Stimulated activated CD4-positive, alpha-beta T cell treated with anti-CD3 and anti-CD28 coated beads, Interleukin-4, amount 100 ng/mL, for 24 hours (primary cell): ENCODE data around the gene SRSF7.
A peak's percentile ranks its signal among the peaks of the same experiment; 100 is the strongest.
"Not testable (repeated sequence)": the region's sequence is repeated elsewhere in the genome, so short reads cannot be mapped to it uniquely, and the experiment has no call there.

ENCODE experiments used
- DNase-seq: peaks from one replicate; pipeline ENCODE4 v3.0.0-alpha.2; 2020

SRSF7 gene

GRCh38 chr2:38728694-38729093 lies 22.5 kb downstream of the SRSF7 start:
- DNase-seq, result no peak

- no peak for DNase-seq
Observed at GRCh38 chr2:38727661-38728060, 23.5 kb downstream of the SRSF7 start.

- DNase-seq, result peak; percentile 41
Observed at GRCh38 chr2:38723173-38723572, 28.0 kb downstream of the SRSF7 start.

- DNase-seq, result peak; percentile 79
Observed at GRCh38 chr2:38722271-38723061, 28.7 kb downstream of the SRSF7 start.

DNA sequence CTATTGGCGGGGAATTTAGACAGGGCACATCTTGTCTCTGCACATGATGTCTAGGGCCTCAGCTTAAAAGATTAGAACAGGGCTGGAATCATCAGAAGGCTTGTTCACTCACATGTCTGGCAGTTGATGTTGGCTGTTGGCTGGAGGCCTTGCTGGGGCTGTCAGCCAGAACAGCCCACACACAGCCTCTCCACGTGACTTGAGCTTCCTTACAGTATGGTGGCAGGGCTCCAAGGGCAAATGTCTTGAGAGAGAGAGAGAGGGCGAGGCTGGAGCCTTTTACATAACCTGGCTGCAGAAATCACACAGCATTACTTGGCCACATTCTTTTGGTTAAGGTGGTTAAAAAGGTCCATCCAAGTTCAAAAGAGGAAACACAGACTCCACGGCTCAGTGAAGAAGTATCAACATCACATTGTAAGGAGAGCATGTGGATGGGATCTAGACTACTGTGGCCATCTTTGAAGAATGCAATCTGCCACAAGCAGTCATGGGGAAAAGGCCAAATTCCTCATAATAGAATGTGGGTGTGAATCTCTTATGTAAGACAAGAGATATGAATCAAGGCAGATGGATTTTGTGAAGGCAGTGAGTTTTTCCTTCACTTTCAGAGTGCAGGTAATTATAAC lies 30.4 kb downstream of the SRSF7 start:
- DNase-seq, result no peak

DNA sequence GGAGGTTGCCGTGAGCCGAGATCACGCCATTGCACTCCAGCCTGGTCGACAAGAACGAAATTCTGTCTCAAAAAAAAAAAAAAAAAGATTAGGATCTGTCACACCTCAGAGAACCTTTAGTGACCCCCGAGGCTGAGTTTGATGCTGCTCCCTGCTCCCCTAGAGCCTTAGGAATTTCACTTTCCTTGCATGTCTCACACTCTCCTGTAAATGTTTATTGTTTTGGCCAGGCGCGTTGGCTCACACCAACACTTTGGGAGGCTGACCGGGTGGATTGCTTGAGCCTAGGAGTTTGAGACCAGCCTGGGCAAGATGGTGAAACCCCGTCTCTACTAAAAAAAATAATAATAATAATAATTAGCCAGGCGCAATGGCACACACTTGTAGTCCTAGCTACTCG lies 31.5 kb downstream of the SRSF7 start:
- no peak for DNase-seq

DNA sequence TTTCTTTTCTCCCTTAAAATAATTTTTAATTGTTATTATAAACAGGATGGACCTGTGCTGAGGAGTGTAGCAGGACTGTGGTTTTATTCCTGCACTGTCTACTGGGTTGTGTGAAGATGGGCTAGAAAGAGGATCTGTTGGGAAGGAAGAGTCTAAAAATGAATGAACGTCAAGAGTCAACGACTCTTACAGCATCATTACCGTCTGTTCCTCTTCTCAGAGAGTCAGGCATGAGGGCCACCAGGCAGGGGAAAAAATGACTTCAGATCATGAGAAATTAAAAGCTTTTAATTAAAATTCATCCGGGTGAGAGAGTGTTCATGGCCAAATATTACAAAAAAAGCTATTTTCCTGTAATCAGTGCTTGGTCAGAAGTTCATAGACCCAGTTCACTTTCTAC lies 32.6 kb downstream of the SRSF7 start:
- no peak for DNase-seq

GRCh38 chr2:38716185-38716584 lies 35.0 kb downstream of the SRSF7 start:
- DNase-seq, result no peak

DNA sequence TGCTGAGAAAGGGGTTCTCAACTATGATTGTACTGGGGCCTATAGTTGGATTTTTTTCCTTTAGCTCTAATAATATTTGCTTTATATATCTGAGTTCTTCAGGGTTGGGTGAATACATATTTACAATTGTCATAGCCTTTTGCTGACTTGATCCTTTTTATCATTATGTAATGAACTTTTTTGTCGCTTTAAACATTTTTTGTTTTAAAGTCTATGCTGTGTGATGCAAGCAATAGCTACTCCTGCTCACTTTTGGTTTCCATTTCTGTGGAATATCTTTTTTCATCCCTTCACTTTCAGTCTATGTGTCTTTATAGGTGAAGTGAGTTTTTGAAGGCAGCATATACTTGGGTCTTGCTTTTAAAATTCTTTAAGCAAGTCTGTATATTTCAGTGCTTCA lies 36.2 kb downstream of the SRSF7 start:
- not testable (repeated sequence) for DNase-seq

DNA sequence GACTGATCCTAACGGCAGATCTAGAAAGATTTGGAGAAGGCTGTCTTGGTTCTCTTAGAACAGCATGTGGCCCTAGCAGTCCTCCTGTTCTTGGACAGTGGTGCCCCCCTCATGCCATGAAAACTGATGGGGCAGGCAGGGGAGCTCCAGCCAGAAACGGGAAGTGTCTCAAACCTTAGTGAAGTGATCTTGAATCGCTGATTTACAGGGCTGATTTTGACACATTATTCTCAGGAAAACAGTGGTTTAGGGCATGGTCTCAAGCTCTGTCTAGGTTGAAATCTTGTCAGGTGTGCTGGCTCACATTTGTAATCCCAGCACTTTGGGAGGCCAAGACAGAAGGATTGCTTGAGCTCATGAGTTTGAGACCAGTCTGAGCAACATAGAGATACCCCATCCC lies 37.8 kb downstream of the SRSF7 start:
- DNase-seq, result no peak

DNA sequence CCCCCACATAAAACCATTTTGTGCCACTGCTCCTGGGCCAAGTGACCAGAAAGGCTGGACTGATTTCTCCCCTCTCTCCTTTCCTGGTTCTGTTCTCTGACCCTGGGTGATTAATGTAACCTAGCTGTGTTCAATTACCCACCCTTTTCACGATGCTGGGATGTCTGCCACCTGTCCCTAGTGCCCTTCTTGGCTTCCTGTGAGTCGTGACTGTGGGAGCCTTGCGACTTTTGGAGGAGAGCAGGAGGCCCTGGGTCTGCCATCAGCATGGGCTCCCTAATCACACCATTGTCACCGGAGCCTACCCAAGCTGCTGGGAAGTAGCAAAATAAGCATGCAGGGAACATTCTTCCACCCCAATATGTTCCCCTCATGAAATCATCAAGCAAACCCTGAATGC lies 38.3 kb downstream of the SRSF7 start:
- no peak for DNase-seq

GRCh38 chr2:38712413-38712812 lies 38.7 kb downstream of the SRSF7 start:
- no peak for DNase-seq

- no peak for DNase-seq
Observed at GRCh38 chr2:38711558-38711957, 39.6 kb downstream of the SRSF7 start.

- DNase-seq, result peak; percentile 60
Observed at GRCh38 chr2:38709567-38710194, 41.5 kb downstream of the SRSF7 start.

DNA sequence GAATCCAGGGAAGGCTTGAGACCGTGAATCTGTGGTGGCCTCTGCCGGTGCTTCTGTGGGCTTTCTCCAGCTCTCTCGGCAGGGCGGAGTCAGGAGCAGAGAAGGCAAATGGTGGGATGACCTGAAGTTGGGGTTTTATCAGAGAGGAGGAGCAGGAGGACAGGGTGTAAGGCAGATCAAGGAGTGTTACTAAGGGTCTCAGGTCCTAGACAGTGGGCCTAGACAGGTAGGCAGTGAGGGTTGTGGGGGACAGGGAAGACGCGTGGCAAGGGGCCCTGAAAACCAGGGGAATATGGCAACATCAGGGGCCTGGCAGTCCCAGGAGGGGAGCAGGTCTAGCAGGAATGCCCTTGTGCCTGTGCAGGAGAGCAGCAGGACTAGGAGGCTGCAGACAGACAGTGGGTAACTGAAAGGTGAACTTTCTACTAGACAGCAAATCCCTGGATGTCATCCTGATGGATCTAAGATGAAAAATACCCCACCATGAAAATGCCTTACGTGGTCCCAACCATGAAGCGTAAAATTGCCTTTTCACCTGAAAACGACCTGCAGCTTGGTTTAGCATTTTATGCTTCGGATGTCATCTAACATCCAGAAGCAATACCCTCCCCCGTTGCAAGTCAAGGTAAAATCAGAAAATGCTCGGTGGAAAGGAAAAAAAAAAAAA lies 42.1 kb downstream of the SRSF7 start:
- no peak for DNase-seq

DNA sequence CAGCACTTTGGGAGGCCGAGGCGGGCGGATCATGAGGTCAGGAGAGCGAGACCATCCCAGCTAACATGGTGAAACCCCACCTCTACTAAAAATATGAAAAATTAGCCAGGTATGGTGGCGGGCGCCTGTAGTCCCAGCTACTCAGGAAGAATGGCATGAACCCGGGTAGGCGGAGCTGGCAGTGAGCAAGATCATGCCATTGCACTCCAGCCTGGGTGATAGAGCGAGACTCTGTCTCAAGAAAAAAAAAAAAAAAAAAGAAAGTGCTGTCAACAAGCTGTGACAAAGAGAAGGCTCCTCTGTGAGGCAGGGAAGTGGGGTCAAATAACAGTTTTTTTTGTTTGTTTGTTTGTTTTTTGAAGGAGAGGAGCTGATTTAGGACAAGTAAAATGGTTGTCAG lies 42.7 kb downstream of the SRSF7 start:
- not testable (repeated sequence) for DNase-seq

GRCh38 chr2:38706846-38707345 lies 44.3 kb downstream of the SRSF7 start:
- no peak for DNase-seq

DNA sequence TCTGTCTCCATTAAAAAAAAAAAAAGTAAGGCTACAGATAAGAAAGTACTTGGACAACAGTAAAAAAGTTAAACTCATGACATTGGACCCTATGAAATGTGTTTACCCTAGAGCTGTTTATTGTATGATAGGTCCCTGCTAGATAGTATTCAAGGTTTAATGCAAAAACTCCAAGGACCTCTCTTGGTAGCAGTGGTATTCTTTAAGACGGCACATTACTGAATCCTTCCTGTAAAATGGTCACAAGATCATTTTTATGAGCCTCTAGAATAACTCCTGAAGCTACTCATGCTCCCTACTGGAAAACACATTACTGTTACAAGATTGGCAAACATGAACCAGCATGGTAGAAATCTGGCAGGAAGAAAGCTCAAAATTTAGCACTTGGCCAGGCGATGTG lies 46.5 kb downstream of the SRSF7 start:
- no peak for DNase-seq

DNA sequence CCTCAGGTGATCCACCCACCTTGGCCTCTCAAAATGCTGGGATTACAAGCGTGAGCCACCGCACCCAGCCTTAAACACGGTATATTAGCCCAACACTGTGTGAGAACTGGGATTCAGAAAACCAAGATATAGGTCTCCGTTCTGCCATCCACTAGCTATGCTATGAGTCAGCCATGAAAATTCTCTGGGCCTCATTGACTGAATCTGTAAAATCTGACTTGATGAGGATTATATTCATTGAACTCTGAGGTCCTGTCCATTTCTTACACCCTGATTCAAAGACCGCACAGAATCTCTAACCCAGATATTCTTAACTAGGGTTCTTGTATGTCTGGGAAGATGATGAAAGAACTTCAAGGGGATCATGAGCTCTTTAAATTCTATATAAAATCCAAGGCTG lies 47.8 kb downstream of the SRSF7 start:
- DNase-seq, result not testable (repeated sequence)

GRCh38 chr2:38702413-38702812 lies 48.7 kb downstream of the SRSF7 start:
- DNase-seq, result no peak

- no peak for DNase-seq
Observed at GRCh38 chr2:38701542-38701941, 49.6 kb downstream of the SRSF7 start.

DNA sequence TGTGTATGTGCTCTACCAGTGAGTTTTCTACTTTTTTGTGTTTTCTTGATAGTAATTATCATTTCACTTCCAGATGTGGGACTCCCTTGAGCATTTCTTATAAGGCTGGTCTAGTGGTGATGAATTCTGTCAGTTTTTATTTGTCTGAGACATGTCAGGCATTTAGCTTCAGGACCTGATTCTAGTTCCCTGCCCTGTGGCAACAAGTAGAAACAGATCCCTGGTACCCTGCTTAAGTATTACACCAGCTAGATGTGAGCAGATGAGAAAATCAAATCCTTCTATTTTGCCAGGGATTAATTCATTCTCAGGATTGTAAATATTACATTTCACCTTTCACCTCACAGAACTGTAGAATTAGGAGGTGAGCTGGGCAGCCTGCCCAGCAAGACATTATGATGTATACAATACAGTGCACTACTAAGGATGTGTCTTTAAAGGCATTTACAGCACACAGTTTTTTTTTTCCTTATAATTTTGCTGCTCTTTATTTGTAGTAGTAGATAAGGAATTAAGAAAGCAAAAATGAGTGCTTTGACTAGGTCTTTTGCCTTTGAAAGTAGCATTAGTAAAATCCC lies 50.2 kb downstream of the SRSF7 start:
- no peak for DNase-seq
